Fibroblast of lung (primary cell): Measurements from ENCODE around the gene CCDC97. TPM values are rescaled to one million over a fixed set of nuclear protein-coding genes. Genes with fewer than 3 reads are reported as not detected.

ENCODE experiments used
- DNase-seq, 2 donors: peaks; one replicate each; pipeline versions ENCODE4 v3.0.0 to v3.0.0-alpha.2; 2010; ENCODE audit warnings: low read depth in 2 of 2
- H2AFZ ChIP-seq: 2 replicates; pipeline ENCODE4 v1.5.1; 2012; ENCODE audit warnings: low read length, control low read depth, inconsistent platforms
- H3K27ac ChIP-seq: 2 replicates; pipeline ENCODE4 v1.5.1; 2011; ENCODE audit warnings: low read length, control low read depth; ENCODE audit not compliant: insufficient read depth
- H3K27me3 ChIP-seq: 2 replicates; pipeline ENCODE4 v1.5.1; 2011; ENCODE audit warnings: mild to moderate bottlenecking, low read length; ENCODE audit not compliant: control insufficient read depth, insufficient read depth
- H3K36me3 ChIP-seq: 2 replicates; pipeline ENCODE4 v1.5.1; 2011; ENCODE audit warnings: low read length; ENCODE audit not compliant: control insufficient read depth, insufficient read depth
- H3K4me1 ChIP-seq: 2 replicates; pipeline ENCODE4 v1.5.1; 2011; ENCODE audit warnings: low read length; ENCODE audit not compliant: control insufficient read depth, insufficient read depth; ENCODE audit errors: extremely low read depth
- H3K4me2 ChIP-seq: 2 replicates; pipeline ENCODE4 v1.5.1; 2011; ENCODE audit warnings: low read length, control low read depth; ENCODE audit not compliant: insufficient read depth; ENCODE audit errors: extremely low read depth
- H3K4me3 ChIP-seq, 4 experiments: fragments of 200-600 bp in 1 of 4; sonication (generic) in 1 of 4; replicated peaks in 1 of 4; 2 replicates each; pipeline ENCODE4 v1.5.1; 2011 to 2016; ENCODE audit warnings: low read length in 4 of 4, low read depth in 3 of 4, mild to moderate bottlenecking in 3 of 4, control low read depth in 2 of 4, inconsistent platforms in 1 of 4, mixed read lengths in 1 of 4; ENCODE audit not compliant: insufficient read depth in 1 of 4; ENCODE audit errors: control extremely low read depth in 1 of 4
- H3K79me2 ChIP-seq: 2 replicates; pipeline ENCODE4 v1.5.1; 2012; ENCODE audit warnings: mild to moderate bottlenecking, low read length, inconsistent platforms; ENCODE audit not compliant: control insufficient read depth, insufficient read depth
- H3K9ac ChIP-seq: 2 replicates; pipeline ENCODE4 v1.5.1; 2011; ENCODE audit warnings: mild to moderate bottlenecking, low read length, control low read depth; ENCODE audit not compliant: insufficient read depth
- H3K9me3 ChIP-seq: 2 replicates; pipeline ENCODE4 v1.5.1; 2012; ENCODE audit warnings: low read depth, low read length; ENCODE audit not compliant: control insufficient read depth, insufficient read depth
- H4K20me1 ChIP-seq: 2 replicates; pipeline ENCODE4 v1.5.1; 2011; ENCODE audit warnings: low read length; ENCODE audit not compliant: control insufficient read depth, insufficient read depth; ENCODE audit errors: extremely low read depth
- EZH2 ChIP-seq: IDR thresholded peaks from 2 replicates; pipeline ENCODE4 v1.5.1; 2012; ENCODE audit warnings: low read length, control low read depth, mild to moderate bottlenecking; ENCODE audit errors: missing control alignments
- polyA plus RNA-seq, 2 donors: library from polyadenylated mRNA; depleted of rRNA in 1 of 2; stranded (reverse) in 1 of 2; unstranded in 1 of 2; fragments of >200 nt; gene quantifications; 2 replicates each; pipeline ENCODE4 v1.2.1, GENCODE V29; 2011 to 2012; ENCODE audit warnings: missing spikeins in 1 of 2
- total RNA-seq: library from RNA; depleted of rRNA; stranded (reverse); fragments of >200 nt; gene quantifications from 2 replicates; pipeline ENCODE4 v1.2.1, GENCODE V29; 2014
- TF ChIP-seq, protein P1 (sequence below), 2 donors: IDR thresholded peaks in 1 of 2; conservative IDR thresholded peaks in 1 of 2; 1 replicate in 1 of 2; 2 replicates in 1 of 2; pipeline ENCODE4 v1.5.1; 2011 to 2012; ENCODE audit warnings: low read length in 2 of 2, control low read depth in 1 of 2, inconsistent platforms in 1 of 2, low read depth in 1 of 2, mild to moderate bottlenecking in 1 of 2

Gene CCDC97
- total and polyA plus RNA-seq, 2 donors (not counting 1 experiment from before 2014, with no cell fraction given), result 6.3 to 7.8 TPM

GRCh38 chr19:41299755-41300089 is 10.2 kb upstream of the CCDC97 start:
- DNase-seq, result peak; percentile 63 to 87
- Histone ChIP-seq H3K27me3 (no peaks in the 10 kb centered on the region), H3K79me2 (peaks cover 7% of the 10 kb centered on the region), H3K4me1 (peaks cover 30% of the 10 kb centered on the region), H3K4me2 (no peak overlapping the region), H3K4me3 (no peak overlapping the region), H2AFZ (no peak overlapping the region), H3K36me3 (peaks cover 39% of the 10 kb centered on the region), H3K27ac (peak overlapping the region; percentile 93), H3K9me3 (no peaks in the 10 kb centered on the region), H4K20me1 (no peaks in the 10 kb centered on the region), H3K9ac (no peak overlapping the region)
- TF ChIP-seq EZH2, result no peak
- TF ChIP-seq, protein P1, sequence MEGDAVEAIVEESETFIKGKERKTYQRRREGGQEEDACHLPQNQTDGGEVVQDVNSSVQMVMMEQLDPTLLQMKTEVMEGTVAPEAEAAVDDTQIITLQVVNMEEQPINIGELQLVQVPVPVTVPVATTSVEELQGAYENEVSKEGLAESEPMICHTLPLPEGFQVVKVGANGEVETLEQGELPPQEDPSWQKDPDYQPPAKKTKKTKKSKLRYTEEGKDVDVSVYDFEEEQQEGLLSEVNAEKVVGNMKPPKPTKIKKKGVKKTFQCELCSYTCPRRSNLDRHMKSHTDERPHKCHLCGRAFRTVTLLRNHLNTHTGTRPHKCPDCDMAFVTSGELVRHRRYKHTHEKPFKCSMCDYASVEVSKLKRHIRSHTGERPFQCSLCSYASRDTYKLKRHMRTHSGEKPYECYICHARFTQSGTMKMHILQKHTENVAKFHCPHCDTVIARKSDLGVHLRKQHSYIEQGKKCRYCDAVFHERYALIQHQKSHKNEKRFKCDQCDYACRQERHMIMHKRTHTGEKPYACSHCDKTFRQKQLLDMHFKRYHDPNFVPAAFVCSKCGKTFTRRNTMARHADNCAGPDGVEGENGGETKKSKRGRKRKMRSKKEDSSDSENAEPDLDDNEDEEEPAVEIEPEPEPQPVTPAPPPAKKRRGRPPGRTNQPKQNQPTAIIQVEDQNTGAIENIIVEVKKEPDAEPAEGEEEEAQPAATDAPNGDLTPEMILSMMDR (conservative IDR thresholded peaks at IDR 0.05 in 1 of 2, IDR thresholded peaks at IDR 0.05 in 1 of 2; ENCODE audit: low read depth in 1 of 2, low read length in 2 of 2), result no peak

- Histone ChIP-seq H3K27ac (no peak overlapping the region), H4K20me1 (no peaks in the 10 kb centered on the region), H3K4me3 (no peak overlapping the region), H3K4me1 (peaks cover 30% of the 10 kb centered on the region), H3K79me2 (peaks cover 7% of the 10 kb centered on the region), H2AFZ (no peak overlapping the region), H3K9me3 (no peaks in the 10 kb centered on the region), H3K36me3 (peaks cover 32% of the 10 kb centered on the region), H3K4me2 (no peak overlapping the region), H3K27me3 (no peaks in the 10 kb centered on the region), H3K9ac (no peak overlapping the region)
- DNase-seq, result no peak
- TF ChIP-seq EZH2, result no peak
- TF ChIP-seq, protein P1 (conservative IDR thresholded peaks at IDR 0.05 in 1 of 2, IDR thresholded peaks at IDR 0.05 in 1 of 2; ENCODE audit: low read depth in 1 of 2, low read length in 2 of 2), result no peak
Observed at GRCh38 chr19:41300555-41300954, 9.4 kb upstream of the CCDC97 start.

DNA sequence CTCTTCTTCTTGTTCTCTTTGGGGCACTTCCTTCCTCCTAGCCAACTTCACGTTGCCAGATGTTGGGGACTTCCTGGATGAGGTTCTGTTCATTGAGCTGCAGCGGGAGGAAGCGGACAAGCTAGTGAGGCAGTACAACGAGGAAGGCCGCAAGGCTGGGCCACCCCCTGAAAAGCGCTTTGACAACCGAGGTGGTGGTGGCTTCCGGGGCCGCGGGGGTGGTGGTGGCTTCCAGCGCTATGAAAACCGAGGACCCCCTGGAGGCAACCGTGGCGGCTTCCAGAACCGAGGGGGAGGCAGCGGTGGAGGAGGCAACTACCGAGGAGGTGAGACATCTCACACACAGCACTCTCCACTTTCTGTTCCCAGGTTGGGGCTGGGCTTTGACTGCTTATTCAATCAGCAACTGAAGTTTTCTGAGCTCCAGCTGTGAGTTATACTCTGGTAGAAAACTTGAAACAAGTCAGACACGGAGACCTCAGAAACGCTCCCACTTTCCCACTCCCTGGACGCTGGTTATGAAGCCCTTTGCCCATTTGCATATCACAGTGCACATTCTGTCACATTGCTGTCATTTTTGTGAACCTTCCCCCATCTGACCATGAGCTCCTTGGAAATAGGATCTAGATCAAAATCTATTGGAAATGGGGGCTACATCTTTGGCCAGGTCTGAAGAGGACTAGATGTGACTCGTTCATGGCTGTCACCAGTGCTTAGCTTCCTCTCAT is 7.2 kb upstream of the CCDC97 start:
- TF ChIP-seq, protein P1 (conservative IDR thresholded peaks at IDR 0.05 in 1 of 2, IDR thresholded peaks at IDR 0.05 in 1 of 2; ENCODE audit: low read depth in 1 of 2, low read length in 2 of 2), result no peak
- TF ChIP-seq EZH2, result no peak
- Histone ChIP-seq H3K9ac (no peak overlapping the region), H3K9me3 (no peaks in the 10 kb centered on the region), H3K4me1 (peaks cover 21% of the 10 kb centered on the region), H3K4me3 (no peak overlapping the region), H3K27ac (no peak overlapping the region), H4K20me1 (no peaks in the 10 kb centered on the region), H3K79me2 (peaks cover 4% of the 10 kb centered on the region), H3K27me3 (no peaks in the 10 kb centered on the region), H3K36me3 (peaks cover 31% of the 10 kb centered on the region), H2AFZ (no peak overlapping the region), H3K4me2 (no peak overlapping the region)
- DNase-seq, result no peak
